ENCODE data around the gene CEND1.

CEND1 gene

GRCh38 chr11:772429-773390 lies 17.2 kb downstream of the CEND1 start:
- no peak for TF ChIP-seq CTCF (IDR thresholded peaks at IDR 0.05)
- peaks cover 11% of the 10 kb centered on the region in 2 experiments for H3K4me1 ChIP-seq (ENCODE audit: control insufficient read depth in 1 of 2, insufficient read depth in 1 of 2, low read depth in 1 of 2, low read length in 1 of 2)
- no peaks in the 10 kb centered on the region for H3K27me3 ChIP-seq
- H3K9me3 ChIP-seq: no peaks in the 10 kb centered on the region
- no peak overlapping the region for H3K4me3 ChIP-seq (ENCODE audit: low read depth in 1 of 2, low read length in 1 of 2)
- peaks cover 14% of the 10 kb centered on the region for H3K36me3 ChIP-seq
- no peak overlapping the region for H3K27ac ChIP-seq

DNA sequence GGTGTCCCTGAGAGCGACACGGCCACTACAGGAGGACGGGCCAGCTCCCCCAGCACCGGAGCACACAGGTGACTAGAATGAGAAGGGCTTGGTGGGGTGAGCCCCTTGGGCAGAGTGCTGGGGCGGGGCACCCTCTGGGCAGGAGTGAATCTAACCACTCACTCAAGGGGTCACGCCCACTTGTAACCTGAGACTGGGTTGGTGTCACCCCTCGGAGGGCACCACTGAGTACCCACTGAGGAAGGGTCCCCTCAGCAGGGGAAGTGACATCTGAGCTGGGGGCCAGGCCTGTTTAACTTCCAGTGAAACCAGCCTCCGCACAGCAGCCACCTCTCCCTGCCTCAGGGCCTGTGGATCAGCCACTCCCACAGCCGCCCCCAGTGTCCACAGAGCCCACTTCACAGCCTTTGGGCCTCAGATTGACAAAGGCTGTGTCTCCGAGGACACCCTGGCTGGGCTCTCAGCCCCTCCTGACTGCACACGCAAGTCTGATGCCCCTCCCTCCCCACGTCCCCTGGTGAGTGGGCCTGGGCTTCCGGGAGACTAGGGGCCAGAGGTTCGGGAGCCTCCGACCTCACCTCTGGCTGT lies 18.2 kb downstream of the CEND1 start:
- Histone ChIP-seq H3K4me3 (ENCODE audit: low read depth in 1 of 2, low read length in 1 of 2) (no peak overlapping the region), H3K27me3 (no peaks in the 10 kb centered on the region), H3K27ac (no peak overlapping the region), H3K36me3 (peaks cover 15% of the 10 kb centered on the region), H3K9me3 (no peaks in the 10 kb centered on the region), H3K4me1 (ENCODE audit: control insufficient read depth in 1 of 2, insufficient read depth in 1 of 2, low read depth in 1 of 2, low read length in 1 of 2) (peaks cover 7 to 9% of the 10 kb centered on the region in 2 experiments)
- TF ChIP-seq CTCF (IDR thresholded peaks at IDR 0.05): no peak

DNA sequence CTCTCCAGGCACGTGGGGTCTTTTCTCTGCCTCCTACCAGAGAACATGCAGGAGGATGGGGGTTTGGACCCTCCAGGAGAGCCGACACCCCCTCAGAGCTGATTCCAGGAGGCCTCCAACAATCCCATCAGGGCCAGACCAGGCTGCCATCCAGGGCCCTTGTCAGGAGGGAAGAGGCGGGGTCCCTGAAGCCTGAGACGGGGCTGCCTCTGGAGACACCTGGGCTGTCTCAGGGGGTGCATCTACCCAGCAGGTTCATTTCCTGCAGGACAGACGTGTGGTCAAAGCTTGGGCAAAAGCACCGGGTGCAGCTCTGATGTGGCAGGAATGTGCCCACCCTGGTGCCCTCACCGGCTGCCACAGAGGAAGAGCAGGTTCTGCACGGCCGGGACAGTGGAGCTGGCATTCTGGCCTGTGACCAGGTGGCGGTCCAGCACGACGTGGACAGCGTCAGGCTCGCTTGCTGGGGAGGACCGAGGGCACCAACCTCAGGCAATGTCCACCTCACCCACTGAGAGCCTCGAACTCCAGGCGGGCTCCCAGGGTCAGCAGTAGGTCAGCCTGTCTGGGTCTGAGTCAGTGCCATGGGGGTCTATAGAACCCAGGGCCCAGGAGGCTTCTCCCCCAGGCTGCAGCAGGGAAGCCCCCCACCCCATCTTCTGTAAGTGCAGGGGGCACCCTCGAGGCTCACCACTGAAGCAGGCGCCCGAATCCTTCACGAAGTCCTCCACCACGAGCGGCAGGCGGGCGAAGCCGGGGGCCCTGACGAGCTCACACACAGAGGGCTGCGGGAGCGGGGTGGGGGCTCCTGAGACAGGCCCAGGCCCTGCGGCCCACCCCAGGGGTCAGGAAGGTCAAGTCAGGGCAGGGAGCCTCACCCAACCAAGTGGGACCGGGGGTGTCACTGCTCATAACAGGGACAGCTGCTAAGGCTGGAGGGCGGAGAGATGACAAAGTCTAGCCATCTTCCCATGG lies 19.0 kb downstream of the CEND1 start:
- Histone ChIP-seq H3K4me3 (ENCODE audit: low read depth in 1 of 2, low read length in 1 of 2) (no peak overlapping the region), H3K4me1 (ENCODE audit: control insufficient read depth in 1 of 2, insufficient read depth in 1 of 2, low read depth in 1 of 2, low read length in 1 of 2) (peaks cover 0 to 2% of the 10 kb centered on the region in 2 experiments), H3K36me3 (peaks cover 23% of the 10 kb centered on the region), H3K9me3 (no peaks in the 10 kb centered on the region), H3K27me3 (no peaks in the 10 kb centered on the region), H3K27ac (no peak overlapping the region)
- TF ChIP-seq CTCF (IDR thresholded peaks at IDR 0.05): no peak

DNA sequence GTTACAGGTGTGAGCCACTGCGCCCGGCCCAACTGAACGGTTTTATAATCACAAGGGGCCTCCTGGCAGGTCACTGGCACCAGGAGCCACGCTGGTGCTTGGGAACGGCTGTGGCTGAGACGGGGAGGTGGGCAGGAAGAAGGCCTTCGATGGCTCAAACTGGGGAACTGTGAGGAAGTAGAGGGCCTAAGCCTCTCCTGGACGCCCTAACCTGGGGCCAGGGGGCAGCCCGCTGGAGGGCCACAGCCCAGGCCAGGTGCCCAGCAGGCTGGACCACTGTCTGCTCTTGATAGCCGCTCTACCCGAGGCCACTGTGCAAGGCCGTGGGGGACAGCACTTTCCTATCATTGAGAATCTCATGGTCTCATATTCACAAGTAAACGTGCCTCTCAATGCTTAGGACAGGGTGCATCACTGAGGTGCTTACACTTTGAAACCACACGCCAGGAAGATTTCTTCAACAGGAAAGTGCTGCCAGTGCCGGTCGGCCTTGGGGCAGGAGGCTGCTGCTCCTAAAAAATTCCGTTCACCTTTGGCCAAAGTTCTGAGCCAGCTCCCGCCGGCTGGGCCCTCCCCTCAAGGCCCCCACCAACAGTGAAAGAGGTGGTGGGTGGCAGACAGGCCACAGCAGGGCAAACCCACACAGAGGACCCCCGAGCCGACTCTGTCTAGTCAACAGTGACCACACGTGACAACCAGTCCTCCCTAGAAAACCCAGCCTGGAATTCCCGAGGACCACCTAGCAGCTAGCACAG lies 19.8 kb downstream of the CEND1 start:
- Histone ChIP-seq H3K27me3 (no peaks in the 10 kb centered on the region), H3K4me1 (ENCODE audit: control insufficient read depth in 1 of 2, insufficient read depth in 1 of 2, low read depth in 1 of 2, low read length in 1 of 2) (peaks cover 0 to 2% of the 10 kb centered on the region in 2 experiments), H3K36me3 (peaks cover 31% of the 10 kb centered on the region), H3K4me3 (ENCODE audit: low read depth in 1 of 2, low read length in 1 of 2) (no peak overlapping the region), H3K9me3 (no peaks in the 10 kb centered on the region), H3K27ac (no peak overlapping the region)
- no peak for TF ChIP-seq CTCF (IDR thresholded peaks at IDR 0.05)

All from neutrophil (primary cell).